Measurements from ENCODE around the gene NOL3.

DNA sequence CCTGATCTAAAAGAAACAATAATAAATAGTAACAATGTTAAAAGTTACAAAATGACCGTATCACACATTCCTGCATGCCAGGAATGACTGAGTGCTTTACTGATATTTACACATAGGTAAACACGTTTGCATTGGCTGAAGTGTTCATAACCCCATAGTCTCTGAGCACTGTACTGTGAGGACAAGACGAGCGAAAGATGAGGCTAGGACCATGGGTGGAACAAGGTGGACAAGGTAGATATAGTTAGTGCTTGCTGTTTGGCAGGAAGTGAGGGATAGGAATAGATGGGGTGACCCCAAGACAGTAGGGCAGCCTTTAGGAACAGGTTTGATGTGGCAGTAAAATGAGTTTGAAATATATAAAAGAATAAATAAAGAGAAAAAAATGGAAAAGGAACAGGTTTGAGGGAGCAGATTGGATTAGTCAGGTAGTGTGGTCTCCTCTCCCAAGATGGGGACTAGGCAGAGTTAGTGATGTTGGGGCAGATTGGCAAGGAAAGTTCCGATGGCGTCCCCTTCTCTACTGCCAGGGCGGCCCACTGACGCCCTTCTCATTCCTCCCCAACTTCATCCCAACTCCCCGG lies 21.2 kb downstream of the NOL3 start:
- TF ChIP-seq, protein P1, sequence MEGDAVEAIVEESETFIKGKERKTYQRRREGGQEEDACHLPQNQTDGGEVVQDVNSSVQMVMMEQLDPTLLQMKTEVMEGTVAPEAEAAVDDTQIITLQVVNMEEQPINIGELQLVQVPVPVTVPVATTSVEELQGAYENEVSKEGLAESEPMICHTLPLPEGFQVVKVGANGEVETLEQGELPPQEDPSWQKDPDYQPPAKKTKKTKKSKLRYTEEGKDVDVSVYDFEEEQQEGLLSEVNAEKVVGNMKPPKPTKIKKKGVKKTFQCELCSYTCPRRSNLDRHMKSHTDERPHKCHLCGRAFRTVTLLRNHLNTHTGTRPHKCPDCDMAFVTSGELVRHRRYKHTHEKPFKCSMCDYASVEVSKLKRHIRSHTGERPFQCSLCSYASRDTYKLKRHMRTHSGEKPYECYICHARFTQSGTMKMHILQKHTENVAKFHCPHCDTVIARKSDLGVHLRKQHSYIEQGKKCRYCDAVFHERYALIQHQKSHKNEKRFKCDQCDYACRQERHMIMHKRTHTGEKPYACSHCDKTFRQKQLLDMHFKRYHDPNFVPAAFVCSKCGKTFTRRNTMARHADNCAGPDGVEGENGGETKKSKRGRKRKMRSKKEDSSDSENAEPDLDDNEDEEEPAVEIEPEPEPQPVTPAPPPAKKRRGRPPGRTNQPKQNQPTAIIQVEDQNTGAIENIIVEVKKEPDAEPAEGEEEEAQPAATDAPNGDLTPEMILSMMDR (IDR thresholded peaks at IDR 0.05) = no peak
- TF ChIP-seq POLR2AphosphoS5 (IDR thresholded peaks at IDR 0.05) = no peak
- TF ChIP-seq POLR2A (IDR thresholded peaks at IDR 0.05) = no peak

All from suprapubic skin (tissue), 4 donors.